ENCODE measurements around the gene HOXA11. TPM values are rescaled to one million over a fixed set of nuclear protein-coding genes. Genes with fewer than 3 reads are reported as not detected.
A peak's percentile ranks its signal among the peaks of the same experiment; 100 is the strongest.

Gene HOXA11
- total RNA-seq, 4 donors from 2014 or later, result 0.27 to 1.4 (median 1.0) TPM; not detected in 1

DNA sequence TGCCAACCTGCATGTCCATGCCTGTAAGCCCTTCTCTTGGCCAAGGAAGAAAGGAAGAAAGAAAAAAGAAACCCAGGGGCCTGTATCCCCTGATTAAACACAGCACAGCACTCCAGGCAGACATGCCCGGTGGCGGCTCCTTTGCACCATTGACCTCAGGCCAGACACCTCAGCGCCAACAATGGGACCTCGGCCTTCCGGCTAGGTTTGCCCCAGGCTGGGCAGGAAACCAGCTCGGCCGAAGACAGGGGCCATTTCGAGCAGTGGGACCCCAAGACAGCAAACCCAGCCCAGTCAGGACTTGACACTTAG lies 13.8 kb downstream of the HOXA11 start:
- TF ChIP-seq POLR2A (IDR thresholded peaks at IDR 0.05) (no peak), CTCF (IDR thresholded peaks at IDR 0.05) (no peak)
- no peak overlapping the region for H3K4me3 ChIP-seq (ENCODE audit: low read depth, poor library complexity, severe bottlenecking)
- intact Hi-C loops (cut with DNase I; ENCODE audit: low total_unique reads), result no loop called here
- peak in 1 of 2 donors; percentile 88 for DNase-seq (ENCODE audit: low spot score in 2 of 2)
- 14 to 16% methylated on average over 8 of the region's 8 CpGs for WGBS, 2 donors

GRCh38 chr7:27170426-27171324 lies 14.4 kb downstream of the HOXA11 start:
- H3K4me3 ChIP-seq (ENCODE audit: low read depth, poor library complexity, severe bottlenecking), result no peak overlapping the region
- intact Hi-C loops (cut with DNase I; ENCODE audit: low total_unique reads), result no loop called here
- no peak for TF ChIP-seq CTCF (IDR thresholded peaks at IDR 0.05)
- TF ChIP-seq POLR2A (IDR thresholded peaks at IDR 0.05), result no peak
- no peak for DNase-seq (ENCODE audit: low spot score in 2 of 2)
- 23 to 31% methylated on average over 11 of the region's 11 CpGs for WGBS, 2 donors

GRCh38 chr7:27169658-27170425 lies 15.2 kb downstream of the HOXA11 start:
- intact Hi-C loops (cut with DNase I; ENCODE audit: low total_unique reads), result loop anchor here (5.0 to 10.0 kb wide), 2 partner anchors 965 to 1313 kb away; partner anchors contain the start of genes CBX3 and HNRNPA2B1
- no peak for TF ChIP-seq POLR2A (IDR thresholded peaks at IDR 0.05)
- TF ChIP-seq CTCF (IDR thresholded peaks at IDR 0.05), result no peak
- peak overlapping the region; percentile 27 for H3K4me3 ChIP-seq (ENCODE audit: low read depth, poor library complexity, severe bottlenecking)
- 1 to 6% methylated on average over 27 to 33 of the region's 46 CpGs for WGBS, 2 donors
- peak in 1 of 2 donors; percentile 88 for DNase-seq (ENCODE audit: low spot score in 2 of 2)

DNA sequence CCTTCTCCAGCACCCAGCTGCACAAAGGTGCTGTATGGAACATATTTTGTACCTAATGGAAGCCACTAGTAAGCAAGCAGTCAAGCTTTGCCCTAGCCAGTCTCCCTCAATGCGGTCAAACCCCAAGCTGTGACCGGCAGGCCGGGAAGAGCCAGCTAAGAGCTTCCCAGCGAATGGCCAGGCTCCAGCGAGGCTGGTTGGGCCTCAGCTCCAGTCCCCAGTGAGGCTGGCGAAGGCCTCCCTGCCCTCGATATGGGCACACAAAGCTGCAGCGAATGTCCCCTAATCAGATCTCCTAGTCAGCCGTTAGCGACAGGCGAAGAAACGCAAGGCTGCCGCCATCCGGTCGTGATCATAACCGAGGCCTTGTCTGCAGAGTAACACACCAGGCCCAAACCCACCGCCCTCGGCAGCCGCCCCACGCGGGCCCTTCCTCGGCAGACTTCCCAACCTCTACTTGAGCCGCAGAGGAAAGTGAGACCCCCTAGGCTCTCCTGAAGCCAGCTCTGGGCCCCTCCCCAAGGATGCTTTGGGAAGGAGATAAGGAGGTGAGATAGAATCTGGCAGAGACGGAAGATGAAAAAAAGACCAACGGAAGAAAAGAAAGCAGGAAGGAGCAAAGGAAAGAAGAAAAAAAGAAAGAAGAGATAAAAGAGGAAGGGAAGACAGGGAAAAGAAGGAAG lies 16.6 kb downstream of the HOXA11 start:
- WGBS, 2 donors, result 9 to 14% methylated on average over 9 to 24 of the region's 25 CpGs
- no peak overlapping the region for H3K4me3 ChIP-seq (ENCODE audit: low read depth, poor library complexity, severe bottlenecking)
- TF ChIP-seq POLR2A (IDR thresholded peaks at IDR 0.05) (no peak), CTCF (IDR thresholded peaks at IDR 0.05) (no peak)
- peak in 1 of 2 donors; percentile 93 for DNase-seq (ENCODE audit: low spot score in 2 of 2)
- intact Hi-C loops (cut with DNase I; ENCODE audit: low total_unique reads), result loop anchor here (5.0 to 10.0 kb wide), 2 partner anchors 964 to 1311 kb away; partner anchors contain the start of genes CBX3 and HNRNPA2B1

DNA sequence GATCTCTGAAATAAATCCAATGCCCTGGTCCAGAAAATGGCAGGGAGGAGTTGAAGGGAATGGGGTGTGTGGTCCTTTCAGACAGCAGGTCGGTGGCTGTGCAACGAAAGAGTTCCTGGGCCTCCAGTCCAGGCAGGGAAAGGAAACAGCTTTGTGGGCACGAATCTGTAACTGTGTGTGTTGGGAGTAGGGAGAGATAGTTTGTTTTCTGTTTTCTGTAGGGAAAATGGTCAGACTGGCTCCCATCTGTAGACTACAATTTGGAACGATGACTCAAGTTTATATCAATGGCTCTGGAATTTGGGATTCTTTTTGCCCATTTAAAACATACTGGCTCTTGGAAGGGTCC lies 17.1 kb downstream of the HOXA11 start:
- intact Hi-C loops (cut with DNase I; ENCODE audit: low total_unique reads), result loop anchor here (5.0 to 10.0 kb wide), 2 partner anchors 963 to 1311 kb away; partner anchors contain the start of genes CBX3 and HNRNPA2B1
- DNase-seq (ENCODE audit: low spot score in 2 of 2), result no peak
- no peak overlapping the region for H3K4me3 ChIP-seq (ENCODE audit: low read depth, poor library complexity, severe bottlenecking)
- WGBS, 2 donors, result 20 to 21% methylated on average over 4 of the region's 4 CpGs
- no peak for TF ChIP-seq CTCF (IDR thresholded peaks at IDR 0.05)
- no peak for TF ChIP-seq POLR2A (IDR thresholded peaks at IDR 0.05)
